Peyer's patch (tissue), 4 donors: ENCODE results near the gene RPL32. TPM values are rescaled to one million over a fixed set of nuclear protein-coding genes. Genes with fewer than 3 reads are reported as not detected.

ENCODE experiments used
- DNase-seq, 3 donors: peaks; one replicate each; pipeline ENCODE4 v3.0.0-alpha.2; 2017 to 2019
- H3K27ac ChIP-seq, 4 donors: fragments of 200-600 bp; sonication (generic); one replicate each; pipeline ENCODE4 v1.5.1; 2016 to 2019
- H3K27me3 ChIP-seq, 2 donors: fragments of 200-600 bp; sonication (generic); one replicate each; pipeline ENCODE4 v1.5.1; 2019
- H3K36me3 ChIP-seq, 3 donors: fragments of 200-600 bp; sonication (generic); one replicate each; pipeline ENCODE4 v1.5.1; 2016 to 2019
- H3K4me1 ChIP-seq, 4 donors: fragments of 200-600 bp; sonication (generic); one replicate each; pipeline ENCODE4 v1.5.1; 2016 to 2019
- H3K4me3 ChIP-seq, 4 donors: fragments of 200-600 bp; sonication (generic); 1 replicate in 3 of 4; 2 replicates in 1 of 4; pipeline ENCODE4 v1.5.1; 2016 to 2019; ENCODE audit warnings: mild to moderate bottlenecking in 1 of 4
- H3K9me3 ChIP-seq, 4 donors: fragments of 200-600 bp; sonication (generic); one replicate each; pipeline ENCODE4 v1.5.1; 2016 to 2019; ENCODE audit warnings: mild to moderate bottlenecking in 1 of 4
- POLR2A ChIP-seq, 2 donors: fragments of 450-650 bp; IDR thresholded peaks; one replicate each; pipeline ENCODE4 v1.5.1; 2017; ENCODE audit warnings: antibody characterized with exemption in 2 of 2, mild to moderate bottlenecking in 2 of 2, moderate library complexity in 2 of 2
- total RNA-seq, 4 donors: library from RNA; depleted of rRNA; stranded (reverse); fragments of >200 nt; gene quantifications; one replicate each; pipeline ENCODE4 v1.1.0, GENCODE V29; 2016
- TF ChIP-seq, protein P1 (sequence below), 6 experiments: fragments of 450-650 bp in 4 of 6; fragments of 200-600 bp in 2 of 6; sonication (generic) in 1 of 6; IDR thresholded peaks; one replicate each; pipeline ENCODE4 v1.5.1; 2017 to 2019; ENCODE audit warnings: antibody characterized with exemption in 6 of 6, mild to moderate bottlenecking in 3 of 6, moderate library complexity in 1 of 6

RPL32 gene
- total RNA-seq, 4 donors from 2014 or later: 258 to 541 (median 430) TPM

- Histone ChIP-seq H3K4me3 (no peak overlapping the region), H3K27ac (no peak overlapping the region), H3K36me3 (peaks cover 0 to 34% (median 0%) of the 10 kb centered on the region in 3 donors), H3K27me3 (no peaks in the 10 kb centered on the region), H3K4me1 (no peaks in the 10 kb centered on the region), H3K9me3 (no peaks in the 10 kb centered on the region)
- no peak for TF ChIP-seq POLR2A (IDR thresholded peaks at IDR 0.05)
- TF ChIP-seq, protein P1, sequence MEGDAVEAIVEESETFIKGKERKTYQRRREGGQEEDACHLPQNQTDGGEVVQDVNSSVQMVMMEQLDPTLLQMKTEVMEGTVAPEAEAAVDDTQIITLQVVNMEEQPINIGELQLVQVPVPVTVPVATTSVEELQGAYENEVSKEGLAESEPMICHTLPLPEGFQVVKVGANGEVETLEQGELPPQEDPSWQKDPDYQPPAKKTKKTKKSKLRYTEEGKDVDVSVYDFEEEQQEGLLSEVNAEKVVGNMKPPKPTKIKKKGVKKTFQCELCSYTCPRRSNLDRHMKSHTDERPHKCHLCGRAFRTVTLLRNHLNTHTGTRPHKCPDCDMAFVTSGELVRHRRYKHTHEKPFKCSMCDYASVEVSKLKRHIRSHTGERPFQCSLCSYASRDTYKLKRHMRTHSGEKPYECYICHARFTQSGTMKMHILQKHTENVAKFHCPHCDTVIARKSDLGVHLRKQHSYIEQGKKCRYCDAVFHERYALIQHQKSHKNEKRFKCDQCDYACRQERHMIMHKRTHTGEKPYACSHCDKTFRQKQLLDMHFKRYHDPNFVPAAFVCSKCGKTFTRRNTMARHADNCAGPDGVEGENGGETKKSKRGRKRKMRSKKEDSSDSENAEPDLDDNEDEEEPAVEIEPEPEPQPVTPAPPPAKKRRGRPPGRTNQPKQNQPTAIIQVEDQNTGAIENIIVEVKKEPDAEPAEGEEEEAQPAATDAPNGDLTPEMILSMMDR (IDR thresholded peaks at IDR 0.05): no peak
- no peak for DNase-seq
Observed at GRCh38 chr3:12828751-12829150, 12.6 kb downstream of the RPL32 start.

DNA sequence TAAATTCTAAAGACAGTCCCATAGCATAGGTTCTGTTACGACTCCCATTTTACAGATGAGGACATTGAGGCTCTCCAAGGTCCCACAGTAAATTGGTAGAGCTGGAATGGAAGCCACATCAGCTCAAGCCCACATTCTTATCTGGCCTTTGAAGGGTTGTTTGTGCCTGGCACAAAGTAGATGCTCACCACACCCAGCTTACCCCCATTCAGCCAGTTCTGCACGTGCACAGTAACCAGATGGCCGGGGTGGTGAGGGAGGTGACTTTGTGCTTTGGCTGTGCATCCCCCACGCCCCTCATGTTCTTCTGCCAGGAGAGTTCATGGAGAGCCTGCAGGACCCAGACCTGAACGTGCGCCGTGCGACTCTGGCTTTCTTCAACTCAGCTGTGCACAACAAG, 16.2 kb downstream of the RPL32 start:
- H3K9me3 ChIP-seq: no peaks in the 10 kb centered on the region
- no peak for DNase-seq
- H3K4me1 ChIP-seq: no peaks in the 10 kb centered on the region
- H3K27me3 ChIP-seq: no peaks in the 10 kb centered on the region
- no peak for TF ChIP-seq POLR2A (IDR thresholded peaks at IDR 0.05)
- TF ChIP-seq, protein P1 (IDR thresholded peaks at IDR 0.05): no peak
- no peak overlapping the region for H3K4me3 ChIP-seq
- no peak overlapping the region for H3K27ac ChIP-seq
- H3K36me3 ChIP-seq: no peaks in the 10 kb centered on the region

DNA sequence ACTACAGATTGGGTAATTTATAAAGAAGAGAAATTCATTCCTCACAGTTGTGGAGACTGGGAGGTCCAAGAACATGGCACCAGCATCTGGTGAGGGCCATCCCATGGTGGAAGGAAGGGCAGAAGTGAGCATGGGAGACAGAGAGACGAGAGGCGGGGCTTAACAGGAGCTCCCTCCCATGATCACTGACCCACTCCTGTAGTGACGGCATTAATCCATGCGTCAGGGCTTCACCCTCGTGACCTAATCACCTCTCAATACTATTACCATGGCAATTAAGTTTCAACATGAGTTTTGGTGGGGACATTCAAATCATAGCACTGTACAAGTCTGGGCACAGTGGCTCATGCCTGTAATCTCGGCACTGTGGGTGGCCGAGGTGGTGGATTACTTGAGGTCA, 17.1 kb downstream of the RPL32 start:
- H3K27me3 ChIP-seq: no peaks in the 10 kb centered on the region
- H3K27ac ChIP-seq: no peak overlapping the region
- no peak overlapping the region for H3K4me3 ChIP-seq
- H3K4me1 ChIP-seq: no peaks in the 10 kb centered on the region
- DNase-seq: no peak
- H3K9me3 ChIP-seq: no peaks in the 10 kb centered on the region
- no peak for TF ChIP-seq POLR2A (IDR thresholded peaks at IDR 0.05)
- TF ChIP-seq, protein P1 (IDR thresholded peaks at IDR 0.05): no peak
- no peaks in the 10 kb centered on the region for H3K36me3 ChIP-seq

DNA sequence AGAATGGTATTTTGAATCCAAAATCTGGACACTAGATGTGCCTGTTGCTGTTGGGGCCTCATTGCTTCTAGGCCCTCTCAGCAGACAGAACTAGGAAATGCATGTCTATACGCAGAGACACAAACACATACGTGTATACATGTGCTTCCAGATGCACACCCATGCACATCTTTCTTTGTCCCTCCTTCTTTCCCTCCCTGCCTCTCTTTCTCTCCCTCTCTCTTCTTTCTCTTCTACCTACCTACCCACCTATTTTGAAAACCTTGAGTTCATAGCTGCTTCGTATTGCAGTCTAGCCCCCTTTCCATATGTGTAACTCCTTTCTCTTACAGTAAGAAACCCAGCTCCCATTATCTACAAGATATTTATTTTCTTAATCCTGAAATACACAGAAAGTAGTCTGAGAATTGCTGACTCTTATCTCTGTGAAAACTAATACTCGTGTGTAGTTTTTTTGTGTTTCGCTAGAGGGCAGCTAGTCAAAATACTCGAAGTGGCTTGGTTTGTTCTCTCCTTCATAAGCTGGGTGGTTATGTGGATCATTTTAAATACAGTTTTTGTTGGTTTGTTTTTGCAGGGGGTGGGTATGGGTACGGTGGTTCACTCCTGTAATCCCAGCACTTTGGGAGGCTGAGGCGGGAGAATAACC, 18.5 kb downstream of the RPL32 start:
- H3K36me3 ChIP-seq: no peaks in the 10 kb centered on the region
- H3K9me3 ChIP-seq: no peaks in the 10 kb centered on the region
- no peak overlapping the region for H3K27ac ChIP-seq
- no peak for DNase-seq
- H3K27me3 ChIP-seq: no peaks in the 10 kb centered on the region
- no peaks in the 10 kb centered on the region for H3K4me1 ChIP-seq
- no peak for TF ChIP-seq POLR2A (IDR thresholded peaks at IDR 0.05)
- TF ChIP-seq, protein P1 (IDR thresholded peaks at IDR 0.05): peak in 4 of 6 experiments; percentile 5 to 47 (median 37)
- H3K4me3 ChIP-seq: no peak overlapping the region

GRCh38 chr3:12818773-12819172, 22.6 kb downstream of the RPL32 start:
- H3K9me3 ChIP-seq: no peaks in the 10 kb centered on the region
- TF ChIP-seq, protein P1 (IDR thresholded peaks at IDR 0.05): no peak
- no peak for TF ChIP-seq POLR2A (IDR thresholded peaks at IDR 0.05)
- no peak overlapping the region for H3K4me3 ChIP-seq
- H3K36me3 ChIP-seq: peaks cover 0 to 15% (median 0%) of the 10 kb centered on the region in 3 donors
- H3K4me1 ChIP-seq: no peaks in the 10 kb centered on the region
- no peak overlapping the region for H3K27ac ChIP-seq
- no peaks in the 10 kb centered on the region for H3K27me3 ChIP-seq
- no peak for DNase-seq
